KG1 (cell line): ENCODE results near the gene SPEF2.

ENCODE experiments used
- DNase-seq: peaks from one replicate; lab custom pipeline; 2025; lab: John Stamatoyannopoulos, UW

SPEF2 gene

GRCh38 chr5:35617435-35618303 lies at the start of gene SPEF2:
SPEF2 (plus strand) TSS chr5:35617863; CDS start chr5:35617998, 135 bp downstream.
- peak; percentile 90 for DNase-seq

- no peak for DNase-seq
Observed at GRCh38 chr5:35575578-35575977, 42.1 kb upstream of the SPEF2 start.

GRCh38 chr5:35587419-35587818 lies 30.2 kb upstream of the SPEF2 start:
- DNase-seq = no peak

- no peak for DNase-seq
Observed at GRCh38 chr5:35593338-35593737, 24.3 kb upstream of the SPEF2 start.

- DNase-seq = no peak
Observed at GRCh38 chr5:35598707-35599370, 18.8 kb upstream of the SPEF2 start.

GRCh38 chr5:35600591-35600990 lies 17.1 kb upstream of the SPEF2 start:
- no peak for DNase-seq

GRCh38 chr5:35608881-35609779 lies 8.5 kb upstream of the SPEF2 start:
- no peak for DNase-seq

GRCh38 chr5:35617060-35617434 lies 616 bp upstream of the SPEF2 start:
- DNase-seq = no peak

GRCh38 chr5:35618304-35618636 lies 607 bp downstream of the SPEF2 start:
- no peak for DNase-seq

- no peak for DNase-seq
Observed at GRCh38 chr5:35618781-35619180, 1.1 kb downstream of the SPEF2 start.

GRCh38 chr5:35622974-35623373 lies 5.3 kb downstream of the SPEF2 start:
- DNase-seq = no peak

GRCh38 chr5:35623991-35624390 lies 6.3 kb downstream of the SPEF2 start:
- DNase-seq = no peak

- DNase-seq = no peak
Observed at GRCh38 chr5:35626108-35626507, 8.4 kb downstream of the SPEF2 start.

- no peak for DNase-seq
Observed at GRCh38 chr5:35626553-35626952, 8.9 kb downstream of the SPEF2 start.

GRCh38 chr5:35634326-35634725 lies 16.7 kb downstream of the SPEF2 start:
- no peak for DNase-seq

GRCh38 chr5:35640623-35641022 lies 23.0 kb downstream of the SPEF2 start:
- no peak for DNase-seq

GRCh38 chr5:35644543-35644942 lies 26.9 kb downstream of the SPEF2 start:
- DNase-seq = no peak

GRCh38 chr5:35647128-35647527 lies 29.5 kb downstream of the SPEF2 start:
- no peak for DNase-seq

GRCh38 chr5:35647712-35648111 lies 30.0 kb downstream of the SPEF2 start:
- DNase-seq = no peak

GRCh38 chr5:35651002-35651756 lies 33.5 kb downstream of the SPEF2 start:
- peak; percentile 12 for DNase-seq

GRCh38 chr5:35656721-35657120 lies 39.1 kb downstream of the SPEF2 start:
- no peak for DNase-seq

GRCh38 chr5:35657877-35658276 lies 40.2 kb downstream of the SPEF2 start:
- DNase-seq = no peak
